ENCODE data around the gene PBX3.

- TF ChIP-seq TAF1 (IDR thresholded peaks at IDR 0.05; ENCODE audit: borderline replicate concordance, low read depth, low read length), result no peak
- TF ChIP-seq POLR2AphosphoS5 (IDR thresholded peaks at IDR 0.05; ENCODE audit: low read depth, low read length), result no peak
- no peak for TF ChIP-seq POLR2A (IDR thresholded peaks at IDR 0.05; ENCODE audit: low read depth, low read length)
Measured at GRCh38 chr9:125948887-125949596, 201.9 kb downstream of the PBX3 start.
